Endothelial cell of umbilical vein (primary cell): ENCODE results near the gene TSC22D1.

ENCODE experiments used
- CTCF ChIP-seq, 2 donors: IDR thresholded peaks; 1 replicate in 1 of 2; 2 replicates in 1 of 2; pipeline ENCODE4 v1.5.1; 2011; ENCODE audit warnings: low read length in 2 of 2, mild to moderate bottlenecking in 2 of 2, moderate library complexity in 2 of 2, control low read depth in 1 of 2, inconsistent platforms in 1 of 2, low read depth in 1 of 2; ENCODE audit not compliant: insufficient read depth in 1 of 2; ENCODE audit errors: extremely low read depth in 1 of 2
- GATA2 ChIP-seq: IDR thresholded peaks from 2 replicates; pipeline ENCODE4 v1.7.0; 2011; ENCODE audit warnings: low read depth, mild to moderate bottlenecking, moderate library complexity, mixed read lengths, low read length; ENCODE audit not compliant: insufficient read length, insufficient read depth
- POLR2A ChIP-seq: IDR thresholded peaks from 2 replicates; pipeline ENCODE4 v1.6.1; 2012; ENCODE audit warnings: low read depth, mild to moderate bottlenecking, control low read depth, low read length
- POLR2AphosphoS5 ChIP-seq: IDR thresholded peaks from 2 replicates; pipeline ENCODE4 v1.6.1; 2012; ENCODE audit warnings: low read depth, mild to moderate bottlenecking, control low read depth, low read length, moderate library complexity; ENCODE audit not compliant: insufficient read depth

DNA sequence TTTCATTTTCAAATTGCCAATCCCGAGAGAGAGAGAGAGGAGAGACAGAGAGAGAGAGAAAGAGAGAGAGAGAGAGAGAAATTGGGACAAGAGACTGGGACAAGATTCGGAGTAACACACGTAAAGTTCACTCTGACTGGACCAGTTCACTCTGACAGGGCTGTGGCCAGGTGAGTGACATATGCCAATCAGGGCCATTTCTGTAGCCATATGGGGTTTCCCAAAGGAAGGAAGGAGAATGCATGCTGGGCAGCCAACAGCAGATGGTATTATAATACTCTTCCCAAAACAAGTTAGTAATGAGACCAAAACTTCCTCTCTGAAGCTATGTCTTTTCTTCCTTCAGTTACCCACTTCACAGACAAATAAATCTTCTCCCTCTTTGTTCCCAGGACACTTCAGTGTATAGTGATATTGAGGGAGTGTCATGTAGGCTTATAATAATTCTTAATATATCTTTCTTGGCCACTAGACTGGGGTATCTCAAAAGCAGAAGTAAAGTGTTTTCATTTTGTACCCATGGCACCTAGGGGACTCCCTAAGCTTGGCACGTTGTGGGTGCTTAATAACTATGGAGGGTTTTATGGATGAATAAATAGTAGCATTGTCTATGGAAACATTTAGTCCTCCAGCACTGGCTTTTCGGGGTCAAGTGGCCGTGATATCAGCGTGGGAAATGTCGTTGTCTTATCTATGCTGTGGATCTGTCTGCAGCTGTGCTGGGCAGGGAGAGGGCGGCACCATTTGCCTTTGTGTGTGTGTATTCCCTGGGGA is 150.9 kb downstream of the TSC22D1 start:
- TF ChIP-seq CTCF (IDR thresholded peaks at IDR 0.05; ENCODE audit: extremely low read depth in 1 of 2, insufficient read depth in 1 of 2, low read depth in 1 of 2, low read length in 2 of 2) = no peak
- TF ChIP-seq POLR2A = no peak
- TF ChIP-seq POLR2AphosphoS5 = no peak
- TF ChIP-seq GATA2 = no peak
